Skeletal muscle tissue (tissue), 4 donors: ENCODE data around the gene TEX55. TPM values are rescaled to one million over a fixed set of nuclear protein-coding genes. Genes with fewer than 3 reads are reported as not detected.
"Not testable (repeated sequence)": the region's sequence is repeated elsewhere in the genome, so short reads cannot be mapped to it uniquely, and the experiment has no call there.

Experiments
- H3K27ac ChIP-seq: one replicate; pipeline ENCODE4 v1.7.0; 2013; ENCODE audit warnings: mild to moderate bottlenecking, low read depth, low read length, inconsistent platforms
- H3K27me3 ChIP-seq, 3 donors: one replicate each; pipeline ENCODE4 v1.7.0; 2013; ENCODE audit warnings: low read length in 3 of 3; ENCODE audit not compliant: control insufficient read depth in 3 of 3, insufficient read depth in 3 of 3
- H3K36me3 ChIP-seq, 3 donors: one replicate each; pipeline ENCODE4 v1.7.0; 2013; ENCODE audit warnings: low read length in 3 of 3; ENCODE audit not compliant: control insufficient read depth in 3 of 3, insufficient read depth in 3 of 3
- H3K4me1 ChIP-seq, 3 donors: one replicate each; pipeline ENCODE4 v1.7.0; 2013; ENCODE audit warnings: low read length in 3 of 3, mild to moderate bottlenecking in 3 of 3; ENCODE audit not compliant: control insufficient read depth in 3 of 3, insufficient read depth in 3 of 3
- H3K4me3 ChIP-seq, 3 donors: one replicate each; pipeline ENCODE4 v1.7.0; 2013; ENCODE audit warnings: low read length in 3 of 3
- H3K9ac ChIP-seq, 3 donors: one replicate each; pipeline ENCODE4 v1.7.0; 2013; ENCODE audit warnings: low read length in 3 of 3, mild to moderate bottlenecking in 3 of 3, moderate library complexity in 2 of 3, low read depth in 1 of 3
- H3K9me3 ChIP-seq, 3 donors: one replicate each; pipeline ENCODE4 v1.7.0; 2013; ENCODE audit warnings: low read length in 3 of 3; ENCODE audit not compliant: control insufficient read depth in 3 of 3
- total RNA-seq: library from RNA; depleted of rRNA; stranded (reverse); fragments of >200 nt; gene quantifications from one replicate; pipeline ENCODE4 v1.2.3, GENCODE V29; 2014
- donor health status: Osteomylitis.

TEX55 gene
- total RNA-seq, 1 donor from 2014 or later = not detected

DNA sequence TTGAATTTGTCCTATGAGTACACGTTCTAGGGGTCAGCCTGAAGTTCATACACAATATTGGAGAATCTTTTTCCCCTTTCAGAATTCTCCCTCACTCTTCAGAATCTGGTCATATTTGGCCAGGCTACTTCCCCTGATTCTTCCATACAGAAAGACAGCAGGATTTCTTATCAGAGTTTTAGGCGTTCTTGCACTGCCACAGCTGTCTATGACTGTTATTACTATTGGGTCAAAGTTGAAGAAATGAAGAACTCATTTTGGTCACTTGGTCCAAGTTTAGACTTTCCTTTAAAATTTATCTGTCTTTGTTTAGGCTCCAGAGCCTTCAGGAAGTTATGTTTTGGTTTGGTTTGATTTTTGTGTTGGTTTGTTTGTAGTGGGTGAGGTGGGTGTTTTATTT lies 12.0 kb downstream of the TEX55 start:
- H3K27me3 ChIP-seq = no peaks in the 10 kb centered on the region
- H3K9me3 ChIP-seq = peaks cover 0 to 7% (median 2%) of the 10 kb centered on the region in 3 donors
- H3K9ac ChIP-seq = no peak overlapping the region

DNA sequence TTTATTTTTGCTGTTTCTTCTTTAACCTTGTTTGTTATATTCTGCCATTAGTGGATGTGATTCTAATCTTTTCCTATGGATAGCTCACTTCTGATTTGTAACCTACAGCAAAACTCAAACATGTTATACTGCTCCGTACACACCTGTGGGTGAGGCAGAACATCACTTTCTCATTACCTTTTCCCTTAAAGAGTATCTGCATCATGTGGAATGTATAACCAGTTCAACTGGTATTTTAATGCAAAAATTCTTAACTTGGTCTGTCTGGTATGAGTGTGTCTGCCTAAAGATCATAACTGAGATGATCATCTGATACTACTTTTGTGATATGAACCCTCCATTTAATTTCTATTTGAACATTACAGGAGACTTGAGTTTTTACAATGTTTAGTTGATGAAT lies 14.4 kb downstream of the TEX55 start:
- H3K36me3 ChIP-seq = no peaks in the 10 kb centered on the region

More for the DNA sequence above, 12.0 kb downstream of the TEX55 start:
- no peaks in the 10 kb centered on the region for H3K4me1 ChIP-seq
- no peak overlapping the region for H3K4me3 ChIP-seq
- no peaks in the 10 kb centered on the region for H3K36me3 ChIP-seq
- no peak overlapping the region for H3K27ac ChIP-seq

DNA sequence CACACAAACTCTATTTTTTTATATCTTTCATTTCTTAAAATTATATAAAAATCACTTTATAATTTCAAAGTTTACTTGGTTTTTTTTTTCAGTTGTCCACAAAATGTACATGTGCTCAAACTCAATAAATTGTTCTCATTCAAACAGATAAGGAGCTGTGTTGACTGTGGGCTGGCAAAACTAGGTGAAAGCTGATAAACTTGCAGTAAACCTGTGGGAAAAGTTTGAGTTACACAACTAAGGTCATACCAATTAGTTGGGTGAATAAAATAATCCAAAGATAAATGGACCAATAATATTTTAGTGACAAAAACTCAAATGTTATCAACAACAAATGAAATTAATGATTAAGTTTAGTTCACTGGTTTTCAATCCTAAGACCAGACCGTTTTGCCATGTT lies 14.8 kb downstream of the TEX55 start:
- H3K27ac ChIP-seq = no peak overlapping the region
- H3K9ac ChIP-seq = no peak overlapping the region

More for the DNA sequence above, 14.4 kb downstream of the TEX55 start:
- Histone ChIP-seq H3K4me1 (no peaks in the 10 kb centered on the region), H3K27ac (no peak overlapping the region), H3K9ac (no peak overlapping the region), H3K27me3 (no peaks in the 10 kb centered on the region), H3K9me3 (peaks cover 0 to 2% (median 2%) of the 10 kb centered on the region in 3 donors), H3K4me3 (no peak overlapping the region)

DNA sequence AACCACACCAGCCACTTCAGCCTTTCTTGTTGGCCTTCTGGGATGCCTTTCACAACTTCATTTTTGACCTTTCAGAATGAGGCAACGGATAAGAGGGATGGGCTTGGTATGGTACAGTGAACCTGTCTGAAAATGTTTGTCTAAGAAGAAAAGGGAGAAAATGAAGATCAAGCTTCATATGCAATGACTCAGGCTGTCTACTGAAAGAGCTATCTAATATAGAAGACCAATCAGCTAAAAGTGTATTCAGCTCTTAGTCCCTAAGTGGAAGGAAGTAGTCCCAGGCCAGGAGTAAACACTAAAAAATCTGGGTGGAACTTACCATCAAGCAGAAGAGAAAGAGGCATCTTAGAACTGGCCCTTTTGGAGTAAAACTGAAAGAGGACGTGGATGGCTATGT lies 15.3 kb downstream of the TEX55 start:
- H3K4me1 ChIP-seq = no peaks in the 10 kb centered on the region
- H3K9me3 ChIP-seq = peaks cover 0 to 2% (median 2%) of the 10 kb centered on the region in 3 donors
- no peak overlapping the region for H3K27ac ChIP-seq
- H3K27me3 ChIP-seq = no peaks in the 10 kb centered on the region
- no peak overlapping the region for H3K9ac ChIP-seq
- H3K36me3 ChIP-seq = no peaks in the 10 kb centered on the region
- H3K4me3 ChIP-seq = no peak overlapping the region

More for the DNA sequence above, 14.8 kb downstream of the TEX55 start:
- Histone ChIP-seq H3K4me3 (no peak overlapping the region), H3K27me3 (no peaks in the 10 kb centered on the region), H3K36me3 (no peaks in the 10 kb centered on the region), H3K9me3 (peaks cover 0 to 2% (median 2%) of the 10 kb centered on the region in 3 donors), H3K4me1 (no peaks in the 10 kb centered on the region)

DNA sequence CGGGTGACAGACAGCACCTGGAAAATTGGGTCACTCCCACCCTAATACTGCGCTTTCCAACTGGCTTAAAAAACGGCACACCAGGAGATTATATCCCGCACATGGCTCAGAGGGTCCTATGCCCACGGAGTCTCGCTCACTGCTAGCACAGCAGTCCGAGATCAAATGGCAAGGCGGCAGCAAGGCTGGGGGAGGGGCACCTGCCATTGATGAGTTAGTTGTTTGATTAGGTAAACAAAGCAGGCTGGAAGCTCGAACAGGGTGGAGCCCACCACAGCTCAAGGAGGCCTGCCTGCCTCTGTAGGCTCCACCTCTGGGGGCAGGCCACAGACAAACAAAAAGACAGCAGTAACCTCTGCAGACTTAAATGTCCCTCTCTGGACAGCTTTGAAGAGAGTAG lies 18.8 kb downstream of the TEX55 start:
- not testable (repeated sequence) for H3K36me3 ChIP-seq, H3K9me3 ChIP-seq, H3K9ac ChIP-seq, H3K4me3 ChIP-seq, H3K27me3 ChIP-seq, H3K4me1 ChIP-seq, H3K27ac ChIP-seq

DNA sequence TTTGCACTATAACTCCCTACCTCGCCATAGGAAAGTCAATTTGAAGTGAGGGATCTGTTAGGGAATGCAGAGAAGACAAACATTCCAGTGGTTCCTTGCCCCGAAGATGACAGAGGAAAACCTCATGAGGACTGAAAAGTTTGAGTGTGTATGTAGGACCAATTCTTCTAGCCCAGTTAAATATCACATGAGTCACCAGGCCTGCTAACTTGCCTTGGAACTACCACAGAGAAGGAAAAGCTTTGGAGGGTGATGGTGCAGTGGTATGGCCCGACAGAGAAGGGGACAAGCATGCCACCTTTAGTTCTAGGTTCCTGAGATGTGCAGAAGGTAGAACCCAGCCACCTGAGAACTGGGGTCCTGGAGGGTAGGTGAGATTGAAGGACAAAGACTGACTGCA lies 24.9 kb downstream of the TEX55 start:
- Histone ChIP-seq H3K27me3 (no peaks in the 10 kb centered on the region), H3K4me3 (no peak overlapping the region), H3K4me1 (no peaks in the 10 kb centered on the region), H3K36me3 (no peaks in the 10 kb centered on the region), H3K9ac (no peak overlapping the region), H3K27ac (no peak overlapping the region), H3K9me3 (no peaks in the 10 kb centered on the region)

DNA sequence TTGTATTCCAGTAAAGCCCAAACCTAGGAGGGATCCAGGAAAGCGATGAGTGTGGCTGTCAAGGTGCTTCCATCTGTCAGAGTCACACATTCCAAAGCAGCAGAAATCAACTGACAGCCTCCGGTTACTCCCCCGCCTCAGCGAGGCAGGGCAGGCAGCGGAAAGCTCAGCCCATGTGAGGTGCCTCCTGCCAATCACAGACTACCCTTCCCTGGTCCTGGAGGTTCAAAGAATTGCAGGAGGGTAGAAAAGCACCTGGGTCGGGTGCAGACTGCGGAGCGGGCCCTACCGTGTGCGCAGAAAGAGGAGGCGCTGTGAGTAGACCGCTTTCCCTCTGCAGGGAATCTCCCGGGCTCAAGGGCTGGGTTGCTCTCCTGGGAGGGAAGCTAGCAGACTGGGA lies 27.4 kb downstream of the TEX55 start, which contains the start of gene UPK1B:
TSS of gene UPK1B (plus strand) at position 274 of the 400 bp plus-strand sequence. CDS start 13,144 bp downstream, outside the sequence.
- no peaks in the 10 kb centered on the region for H3K27me3 ChIP-seq
- no peak within 1 kb of the TSS for H3K4me3 ChIP-seq
- no peak within 1 kb of the TSS for H3K27ac ChIP-seq
- no peaks in the 10 kb centered on the region for H3K36me3 ChIP-seq
- no peaks in the 10 kb centered on the region for H3K4me1 ChIP-seq
- no peaks in the 10 kb centered on the region for H3K9me3 ChIP-seq
- no peak within 1 kb of the TSS for H3K9ac ChIP-seq

DNA sequence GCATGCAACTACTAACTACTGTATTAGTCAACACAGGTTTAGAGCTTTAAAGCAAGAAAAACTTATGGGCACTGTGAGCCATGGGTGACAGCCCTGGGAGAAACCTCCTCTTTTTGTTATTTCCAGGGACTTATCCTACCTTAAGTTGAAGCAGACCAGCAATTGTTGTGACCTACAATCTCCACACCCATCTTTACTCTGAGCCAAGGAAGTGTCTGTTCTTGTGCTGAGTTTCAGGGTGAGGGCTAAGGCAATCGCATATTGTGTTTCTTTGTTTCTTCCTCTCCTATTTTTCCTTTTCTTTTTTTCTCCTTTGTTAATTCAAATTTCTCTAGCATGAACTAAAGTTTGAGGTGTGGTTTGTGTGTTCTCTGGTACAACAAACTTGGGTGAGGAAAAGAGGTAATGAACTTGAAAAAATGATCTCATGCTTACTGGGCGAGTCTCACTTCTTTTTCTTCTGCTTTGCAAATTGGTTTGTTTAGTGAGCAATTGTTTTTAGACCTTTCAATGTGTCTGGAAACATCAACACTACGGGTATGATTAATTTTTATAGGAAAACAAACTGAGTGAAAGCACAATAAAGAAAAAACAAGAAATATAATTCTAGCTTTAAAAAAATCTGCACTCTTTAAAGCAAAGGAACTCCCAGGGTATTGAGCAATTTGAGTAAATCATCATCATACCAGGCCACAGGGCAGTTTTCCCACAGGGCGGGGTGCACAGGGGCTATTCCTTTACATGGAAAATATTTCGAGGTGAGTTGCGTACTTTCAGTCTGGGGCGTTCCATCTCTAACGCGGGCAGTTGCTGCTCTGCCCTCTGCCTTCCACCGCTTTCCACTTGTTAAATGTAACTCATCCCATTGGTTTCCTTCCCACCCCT lies 30.1 kb downstream of the TEX55 start:
- no peaks in the 10 kb centered on the region for H3K4me1 ChIP-seq
- no peaks in the 10 kb centered on the region for H3K9me3 ChIP-seq
- no peak overlapping the region for H3K4me3 ChIP-seq
- H3K27me3 ChIP-seq = no peaks in the 10 kb centered on the region
- H3K27ac ChIP-seq = no peak overlapping the region
- H3K36me3 ChIP-seq = no peaks in the 10 kb centered on the region
- no peak overlapping the region for H3K9ac ChIP-seq

DNA sequence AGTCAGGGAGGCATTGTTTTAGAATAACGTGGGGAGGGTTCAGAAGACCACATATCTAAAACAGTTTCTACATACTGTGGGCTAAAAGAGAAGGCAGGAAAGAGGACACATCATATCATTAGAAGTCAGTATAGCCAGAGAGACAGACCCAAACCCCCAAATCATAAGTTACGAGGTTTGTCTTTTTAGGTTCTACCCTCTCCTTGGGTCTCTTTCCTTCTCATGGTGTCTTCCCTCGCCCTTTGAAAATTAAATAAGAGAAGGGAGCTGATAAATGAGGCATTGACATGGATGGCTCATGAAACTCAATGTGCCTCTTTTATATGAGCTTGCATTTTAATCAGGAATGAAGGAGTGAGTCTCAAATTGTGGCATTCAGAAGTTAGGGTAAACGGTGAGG lies 30.8 kb downstream of the TEX55 start:
- no peak overlapping the region for H3K27ac ChIP-seq
- no peak overlapping the region for H3K9ac ChIP-seq
- no peak overlapping the region for H3K4me3 ChIP-seq
- H3K4me1 ChIP-seq = no peaks in the 10 kb centered on the region
- no peaks in the 10 kb centered on the region for H3K27me3 ChIP-seq
- H3K9me3 ChIP-seq = no peaks in the 10 kb centered on the region
- no peaks in the 10 kb centered on the region for H3K36me3 ChIP-seq

DNA sequence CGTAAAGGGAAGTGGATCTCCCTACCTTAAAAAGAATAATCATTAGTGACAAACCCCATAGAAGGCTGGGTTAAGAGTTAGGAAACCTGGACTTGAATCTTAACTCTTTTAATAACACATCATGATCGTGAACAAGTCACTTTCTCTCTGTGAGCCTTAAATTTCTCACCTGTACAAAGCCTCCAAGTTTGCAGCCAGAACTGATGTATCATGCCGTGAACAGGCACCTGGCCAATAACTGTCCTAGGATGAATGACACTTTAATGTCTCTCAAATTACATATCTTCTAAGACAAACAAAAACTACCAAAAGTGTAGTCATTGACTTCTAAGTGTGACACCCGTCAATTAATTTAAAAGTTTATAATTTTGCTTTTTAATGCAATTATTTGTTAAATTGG lies 31.4 kb downstream of the TEX55 start:
- Histone ChIP-seq H3K27me3 (no peaks in the 10 kb centered on the region), H3K27ac (no peak overlapping the region), H3K4me1 (no peaks in the 10 kb centered on the region), H3K9ac (no peak overlapping the region), H3K9me3 (no peaks in the 10 kb centered on the region), H3K36me3 (no peaks in the 10 kb centered on the region), H3K4me3 (no peak overlapping the region)
